ENCODE results near the gene ARHGAP31. TPM values are rescaled to one million over a fixed set of nuclear protein-coding genes. Genes with fewer than 3 reads are reported as not detected.

Gene ARHGAP31
- total RNA-seq, 1 experiment from 2014 or later = 0.48 TPM

DNA sequence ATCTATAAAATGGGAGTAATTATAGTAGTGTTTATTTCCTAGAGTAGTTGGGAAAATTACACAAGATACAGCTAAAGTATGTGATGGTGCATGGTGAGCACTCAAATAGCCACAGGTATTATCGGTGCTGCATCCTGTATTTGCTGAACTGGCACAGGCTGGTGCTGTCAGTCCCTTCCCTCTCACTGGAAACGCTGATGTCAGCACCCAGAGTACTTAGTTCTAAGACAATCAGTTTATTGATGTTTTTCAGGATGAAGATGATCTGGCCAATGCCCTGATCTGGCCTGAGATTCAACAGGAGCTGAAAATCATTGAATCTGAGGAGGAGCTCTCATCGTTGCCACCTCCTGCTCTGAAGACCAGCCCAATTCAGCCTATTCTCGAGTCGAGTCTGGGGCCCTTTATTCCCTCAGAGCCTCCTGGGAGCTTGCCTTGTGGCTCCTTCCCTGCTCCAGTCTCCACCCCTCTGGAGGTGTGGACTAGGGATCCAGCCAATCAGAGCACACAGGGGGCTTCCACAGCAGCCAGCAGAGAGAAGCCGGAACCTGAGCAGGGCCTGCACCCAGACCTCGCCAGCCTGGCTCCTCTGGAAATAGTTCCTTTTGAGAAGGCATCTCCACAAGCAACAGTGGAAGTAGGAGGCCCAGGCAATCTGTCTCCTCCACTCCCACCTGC, 119.6 kb downstream of the ARHGAP31 start:
- H4K20me1 ChIP-seq (ENCODE audit: insufficient read depth) = no peaks in the 10 kb centered on the region
- H3K9me2 ChIP-seq (ENCODE audit: insufficient read depth) = no peaks in the 10 kb centered on the region
- H3F3A ChIP-seq (ENCODE audit: insufficient read depth, low read depth) = no peaks in the 10 kb centered on the region
- BruUV-seq (replicated peaks) = no TSS peak
- H3K4me2 ChIP-seq = no peak overlapping the region
- DNase-seq = no peak
- no peak overlapping the region for H3K4me3 ChIP-seq
- no peaks in the 10 kb centered on the region for H3K36me3 ChIP-seq (ENCODE audit: low read depth)
- H3K4me1 ChIP-seq (replicated peaks; ENCODE audit: insufficient read depth) = no peaks in the 10 kb centered on the region
- CTCF ChIA-PET = interaction anchor here (0.6 kb wide), 1 partner anchor 22 kb away, joined by 6 read pairs; no protein-coding TSS in a partner anchor
- H3K9me3 ChIP-seq (ENCODE audit: insufficient read depth, low read depth) = no peaks in the 10 kb centered on the region
- TF ChIP-seq, protein P1, sequence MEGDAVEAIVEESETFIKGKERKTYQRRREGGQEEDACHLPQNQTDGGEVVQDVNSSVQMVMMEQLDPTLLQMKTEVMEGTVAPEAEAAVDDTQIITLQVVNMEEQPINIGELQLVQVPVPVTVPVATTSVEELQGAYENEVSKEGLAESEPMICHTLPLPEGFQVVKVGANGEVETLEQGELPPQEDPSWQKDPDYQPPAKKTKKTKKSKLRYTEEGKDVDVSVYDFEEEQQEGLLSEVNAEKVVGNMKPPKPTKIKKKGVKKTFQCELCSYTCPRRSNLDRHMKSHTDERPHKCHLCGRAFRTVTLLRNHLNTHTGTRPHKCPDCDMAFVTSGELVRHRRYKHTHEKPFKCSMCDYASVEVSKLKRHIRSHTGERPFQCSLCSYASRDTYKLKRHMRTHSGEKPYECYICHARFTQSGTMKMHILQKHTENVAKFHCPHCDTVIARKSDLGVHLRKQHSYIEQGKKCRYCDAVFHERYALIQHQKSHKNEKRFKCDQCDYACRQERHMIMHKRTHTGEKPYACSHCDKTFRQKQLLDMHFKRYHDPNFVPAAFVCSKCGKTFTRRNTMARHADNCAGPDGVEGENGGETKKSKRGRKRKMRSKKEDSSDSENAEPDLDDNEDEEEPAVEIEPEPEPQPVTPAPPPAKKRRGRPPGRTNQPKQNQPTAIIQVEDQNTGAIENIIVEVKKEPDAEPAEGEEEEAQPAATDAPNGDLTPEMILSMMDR (conservative IDR thresholded peaks at IDR 0.05) = no peak
- TF ChIP-seq EZH2 (IDR thresholded peaks at IDR 0.05; ENCODE audit: low read depth) = no peak
- POLR2A ChIA-PET (ENCODE audit: unreplicated experiment) = no interaction called here
- H3K27me3 ChIP-seq (ENCODE audit: insufficient read depth, low read depth) = no peaks in the 10 kb centered on the region
- H3K79me2 ChIP-seq (ENCODE audit: low read depth) = no peaks in the 10 kb centered on the region
- intact Hi-C loops (cut with micrococcal nuclease; ENCODE audit: unreplicated experiment) = no loop called here
- no peak overlapping the region for H3K27ac ChIP-seq
- no peak overlapping the region for H2AFZ ChIP-seq

DNA sequence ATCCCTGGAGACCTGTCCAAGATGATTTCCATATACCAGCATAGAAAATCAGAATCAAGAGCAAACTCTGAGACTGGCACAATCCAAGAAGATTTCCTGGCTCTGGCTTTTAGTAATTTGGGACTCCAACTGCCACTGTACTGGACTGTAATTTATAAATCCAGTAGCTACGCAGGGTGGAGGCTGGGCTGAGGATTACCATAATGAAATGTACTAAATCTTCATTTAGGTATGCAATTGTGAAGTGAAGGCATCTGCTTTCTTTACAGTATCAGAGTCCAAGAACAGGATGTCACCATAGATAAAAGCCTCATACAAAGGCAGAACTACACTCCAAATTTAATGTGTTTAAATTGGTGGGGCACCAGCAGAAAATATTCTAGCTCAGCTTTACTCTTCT, 122.7 kb downstream of the ARHGAP31 start:
- H3K36me3 ChIP-seq (ENCODE audit: low read depth) = no peaks in the 10 kb centered on the region
- no peaks in the 10 kb centered on the region for H4K20me1 ChIP-seq (ENCODE audit: insufficient read depth)
- H3K4me1 ChIP-seq (replicated peaks; ENCODE audit: insufficient read depth) = no peaks in the 10 kb centered on the region
- no peaks in the 10 kb centered on the region for H3K9me3 ChIP-seq (ENCODE audit: insufficient read depth, low read depth)
- H2AFZ ChIP-seq = no peak overlapping the region
- POLR2A ChIA-PET (ENCODE audit: unreplicated experiment) = no interaction called here
- CTCF ChIA-PET = no interaction called here
- H3F3A ChIP-seq (ENCODE audit: insufficient read depth, low read depth) = no peaks in the 10 kb centered on the region
- TF ChIP-seq EZH2 (IDR thresholded peaks at IDR 0.05; ENCODE audit: low read depth) = no peak
- TF ChIP-seq, protein P1 (conservative IDR thresholded peaks at IDR 0.05) = no peak
- H3K9me2 ChIP-seq (ENCODE audit: insufficient read depth) = no peaks in the 10 kb centered on the region
- no peak overlapping the region for H3K4me2 ChIP-seq
- no peak overlapping the region for H3K4me3 ChIP-seq
- intact Hi-C loops (cut with micrococcal nuclease; ENCODE audit: unreplicated experiment) = no loop called here
- BruUV-seq (replicated peaks) = no TSS peak
- no peak for DNase-seq
- H3K27ac ChIP-seq = no peak overlapping the region
- no peaks in the 10 kb centered on the region for H3K27me3 ChIP-seq (ENCODE audit: insufficient read depth, low read depth)
- H3K79me2 ChIP-seq (ENCODE audit: low read depth) = no peaks in the 10 kb centered on the region

DNA sequence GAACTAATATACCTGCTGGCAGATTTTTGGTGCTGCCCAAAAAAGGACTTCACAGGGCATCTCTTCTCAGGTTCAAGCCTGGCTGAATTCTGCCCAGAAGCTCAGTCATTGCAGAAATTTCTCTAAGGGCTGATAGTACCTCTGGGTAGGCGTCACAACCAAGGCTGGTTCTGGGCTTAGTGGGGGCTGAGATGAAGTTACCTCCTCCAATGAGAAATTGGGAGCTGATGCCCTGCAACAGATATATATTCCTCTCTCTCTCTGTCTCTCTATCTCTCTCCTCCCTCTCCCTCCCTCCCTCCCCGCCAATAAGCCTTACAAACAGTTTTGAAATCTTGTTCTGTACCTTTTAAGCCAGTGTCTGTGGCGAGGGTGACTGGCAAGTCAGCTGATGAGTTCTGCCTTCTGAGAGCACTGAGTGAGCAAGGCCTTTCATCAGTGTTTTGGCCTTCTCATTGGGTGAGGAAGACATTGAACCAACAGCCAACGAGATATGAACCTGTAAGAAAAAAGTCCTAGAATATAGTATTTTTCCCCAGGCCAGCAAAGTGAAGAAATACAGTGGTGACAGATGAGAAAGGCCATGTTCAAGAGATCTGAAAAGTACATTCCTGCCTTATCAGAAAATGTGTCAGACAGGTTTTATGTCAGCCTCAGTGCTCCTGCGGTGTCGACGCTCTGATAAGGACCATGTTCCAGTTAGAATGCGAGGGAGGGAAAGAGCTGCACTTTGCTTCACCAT, 123.8 kb downstream of the ARHGAP31 start:
- Histone ChIP-seq H3K9me2 (ENCODE audit: insufficient read depth) (no peaks in the 10 kb centered on the region), H3K4me3 (no peak overlapping the region), H3F3A (ENCODE audit: insufficient read depth, low read depth) (no peaks in the 10 kb centered on the region), H3K27me3 (ENCODE audit: insufficient read depth, low read depth) (no peaks in the 10 kb centered on the region), H3K27ac (no peak overlapping the region), H3K4me1 (replicated peaks; ENCODE audit: insufficient read depth) (no peaks in the 10 kb centered on the region), H2AFZ (no peak overlapping the region), H3K4me2 (no peak overlapping the region), H4K20me1 (ENCODE audit: insufficient read depth) (no peaks in the 10 kb centered on the region), H3K36me3 (ENCODE audit: low read depth) (no peaks in the 10 kb centered on the region), H3K79me2 (ENCODE audit: low read depth) (no peaks in the 10 kb centered on the region), H3K9me3 (ENCODE audit: insufficient read depth, low read depth) (no peaks in the 10 kb centered on the region)
- POLR2A ChIA-PET (ENCODE audit: unreplicated experiment) = no interaction called here
- DNase-seq = no peak
- CTCF ChIA-PET = no interaction called here
- TF ChIP-seq, protein P1 (conservative IDR thresholded peaks at IDR 0.05) = no peak
- TF ChIP-seq EZH2 (IDR thresholded peaks at IDR 0.05; ENCODE audit: low read depth) = no peak
- BruUV-seq (replicated peaks) = no TSS peak
- intact Hi-C loops (cut with micrococcal nuclease; ENCODE audit: unreplicated experiment) = no loop called here
